ENCODE results near the gene NTM. TPM values are rescaled to one million over a fixed set of nuclear protein-coding genes. Genes with fewer than 3 reads are reported as not detected.

NTM gene
- total RNA-seq, 1 experiment from 2014 or later: not detected

DNA sequence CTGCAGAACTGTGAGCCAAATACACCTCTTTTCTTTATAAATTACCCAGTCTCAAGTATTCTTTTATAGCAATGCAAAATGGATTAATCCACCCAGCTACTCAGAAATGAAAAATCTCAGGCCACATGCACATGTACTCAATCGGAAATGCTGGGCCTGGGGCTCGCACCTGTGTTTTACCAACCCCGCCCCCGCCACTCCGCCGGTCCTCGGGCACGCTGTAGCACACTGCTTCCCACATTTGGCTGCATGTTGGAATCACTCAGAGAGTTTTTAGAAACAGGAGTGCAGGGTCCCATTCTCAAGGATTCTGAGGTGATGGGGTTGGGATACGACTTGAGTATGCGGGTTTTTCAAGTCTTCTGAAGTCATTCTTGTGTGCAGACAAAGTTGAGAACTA is 284.4 kb downstream of the NTM start:
- no peaks in the 10 kb centered on the region for H3K36me3 ChIP-seq (ENCODE audit: control insufficient read depth in 1 of 2, insufficient read depth in 2 of 2, low read length in 2 of 2)
- H3K27ac ChIP-seq (ENCODE audit: low read depth, low read length): no peak overlapping the region
- ChIA-PET CTCF (no interaction called here), POLR2A (no interaction called here), RAD21 (ENCODE audit: low non-redundant PET in 1 of 2, low total read pairs in 2 of 2, uncharacterized antibody in 2 of 2, unreplicated experiment in 2 of 2) (no interaction called here)
- no peak for ATAC-seq
- H3K9ac ChIP-seq (ENCODE audit: low read length): no peak overlapping the region
- TF ChIP-seq EZH2 (IDR thresholded peaks at IDR 0.05) (no peak), ELF1 (IDR thresholded peaks at IDR 0.05; ENCODE audit: borderline replicate concordance, low read depth) (no peak), EZH2phosphoT487 (IDR thresholded peaks at IDR 0.05; ENCODE audit: borderline replicate concordance) (no peak)
- DNase-seq (ENCODE audit: low read depth, low spot score): no peak
- no peaks in the 10 kb centered on the region for H3K9me2 ChIP-seq (ENCODE audit: insufficient read depth)
- no peaks in the 10 kb centered on the region; a peak in 1 of 4 replicates for H3K9me3 ChIP-seq (ENCODE audit: control insufficient read depth in 1 of 2, insufficient read depth in 1 of 2, low read depth in 1 of 2, low read length in 2 of 2)
- no peaks in the 10 kb centered on the region for H3K4me1 ChIP-seq (ENCODE audit: control insufficient read depth in 1 of 2, insufficient read depth in 2 of 2, low read length in 2 of 2)
- intact Hi-C loops (cut with micrococcal nuclease): no loop called here
- no peaks in the 10 kb centered on the region for H4K20me1 ChIP-seq (ENCODE audit: insufficient read depth)
- H3K4me2 ChIP-seq (ENCODE audit: low read length): no peak overlapping the region
- H2AFZ ChIP-seq (ENCODE audit: low read depth, low read length, poor library complexity, severe bottlenecking): no peak overlapping the region
- no peaks in the 10 kb centered on the region for H3K79me2 ChIP-seq (ENCODE audit: insufficient read depth, low read length)
- no TSS peak for BruUV-seq (replicated peaks)
- H3K27me3 ChIP-seq (ENCODE audit: insufficient read depth, low read length): no peaks in the 10 kb centered on the region
- H3K4me3 ChIP-seq (replicated peaks in 1 of 2; ENCODE audit: low read depth in 1 of 2, low read length in 2 of 2): no peak overlapping the region

GRCh38 chr11:131656179-131656838 is 285.9 kb downstream of the NTM start:
- no peak for ATAC-seq
- H3K4me2 ChIP-seq (ENCODE audit: low read length): no peak overlapping the region
- intact Hi-C loops (cut with micrococcal nuclease): no loop called here

More at GRCh38 chr11:131656179-131656838, 285.9 kb downstream of the NTM start:
- Histone ChIP-seq H3K79me2 (ENCODE audit: insufficient read depth, low read length) (no peaks in the 10 kb centered on the region), H3K27ac (ENCODE audit: low read depth, low read length) (no peak overlapping the region), H3K9me2 (ENCODE audit: insufficient read depth) (no peaks in the 10 kb centered on the region), H3K36me3 (ENCODE audit: control insufficient read depth in 1 of 2, insufficient read depth in 2 of 2, low read length in 2 of 2) (no peaks in the 10 kb centered on the region), H3K4me3 (replicated peaks in 1 of 2; ENCODE audit: low read depth in 1 of 2, low read length in 2 of 2) (no peak overlapping the region), H3K9me3 (ENCODE audit: control insufficient read depth in 1 of 2, insufficient read depth in 1 of 2, low read depth in 1 of 2, low read length in 2 of 2) (no peaks in the 10 kb centered on the region; a peak in 1 of 4 replicates), H3K4me1 (ENCODE audit: control insufficient read depth in 1 of 2, insufficient read depth in 2 of 2, low read length in 2 of 2) (no peaks in the 10 kb centered on the region), H4K20me1 (ENCODE audit: insufficient read depth) (no peaks in the 10 kb centered on the region), H3K27me3 (ENCODE audit: insufficient read depth, low read length) (no peaks in the 10 kb centered on the region), H2AFZ (ENCODE audit: low read depth, low read length, poor library complexity, severe bottlenecking) (no peak overlapping the region), H3K9ac (ENCODE audit: low read length) (no peak overlapping the region)
- RAD21 ChIA-PET (ENCODE audit: low non-redundant PET in 1 of 2, low total read pairs in 2 of 2, uncharacterized antibody in 2 of 2, unreplicated experiment in 2 of 2): no interaction called here
- no TSS peak for BruUV-seq (replicated peaks)
- no peak for TF ChIP-seq TCF7L2 (IDR thresholded peaks at IDR 0.05; ENCODE audit: borderline replicate concordance, extremely low read depth, insufficient read depth, insufficient read length)
- POLR2A ChIA-PET: no interaction called here
- no peak for DNase-seq (ENCODE audit: low read depth, low spot score)
- CTCF ChIA-PET: no interaction called here

Measured in HCT116 (cell line).